ENCODE data around the gene GAS2.

DNA sequence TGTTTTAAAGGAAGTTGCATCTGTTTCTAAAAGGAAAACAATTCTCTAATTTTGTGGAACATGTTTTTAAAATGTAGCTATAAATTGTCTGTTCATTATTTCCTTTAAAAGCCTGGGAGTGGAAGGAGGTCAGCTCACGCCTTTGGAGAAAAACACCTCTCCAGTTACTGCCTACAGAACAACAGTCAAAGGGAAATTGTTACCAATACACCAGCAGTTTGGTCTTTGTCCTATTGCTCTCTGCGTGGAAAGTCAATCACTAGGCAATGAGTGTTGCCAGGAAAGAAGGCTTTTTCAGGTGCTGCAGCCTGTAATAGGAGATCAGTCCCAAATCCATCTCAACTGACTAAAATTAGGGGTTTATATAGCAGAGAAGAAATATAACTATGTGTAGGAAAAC is 141.0 kb downstream of the GAS2 start:
- TF ChIP-seq, protein P1, sequence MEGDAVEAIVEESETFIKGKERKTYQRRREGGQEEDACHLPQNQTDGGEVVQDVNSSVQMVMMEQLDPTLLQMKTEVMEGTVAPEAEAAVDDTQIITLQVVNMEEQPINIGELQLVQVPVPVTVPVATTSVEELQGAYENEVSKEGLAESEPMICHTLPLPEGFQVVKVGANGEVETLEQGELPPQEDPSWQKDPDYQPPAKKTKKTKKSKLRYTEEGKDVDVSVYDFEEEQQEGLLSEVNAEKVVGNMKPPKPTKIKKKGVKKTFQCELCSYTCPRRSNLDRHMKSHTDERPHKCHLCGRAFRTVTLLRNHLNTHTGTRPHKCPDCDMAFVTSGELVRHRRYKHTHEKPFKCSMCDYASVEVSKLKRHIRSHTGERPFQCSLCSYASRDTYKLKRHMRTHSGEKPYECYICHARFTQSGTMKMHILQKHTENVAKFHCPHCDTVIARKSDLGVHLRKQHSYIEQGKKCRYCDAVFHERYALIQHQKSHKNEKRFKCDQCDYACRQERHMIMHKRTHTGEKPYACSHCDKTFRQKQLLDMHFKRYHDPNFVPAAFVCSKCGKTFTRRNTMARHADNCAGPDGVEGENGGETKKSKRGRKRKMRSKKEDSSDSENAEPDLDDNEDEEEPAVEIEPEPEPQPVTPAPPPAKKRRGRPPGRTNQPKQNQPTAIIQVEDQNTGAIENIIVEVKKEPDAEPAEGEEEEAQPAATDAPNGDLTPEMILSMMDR (IDR thresholded peaks at IDR 0.05) = no peak
- TF ChIP-seq POLR2A (IDR thresholded peaks at IDR 0.05) = no peak
